ENCODE results near the gene ZNF23.
"Not testable (repeated sequence)": the region's sequence is repeated elsewhere in the genome, so short reads cannot be mapped to it uniquely, and the experiment has no call there.

The ZNF23 gene

GRCh38 chr16:71461686-71462648 is at the start of gene ZNF23:
Gene ZNF23, minus strand, starts transcription at chr16:71462247. Its CDS starts 5,451 bp downstream, at chr16:71456796.
- ATAC-seq (replicated peaks; ENCODE audit: extremely low read depth, poor library complexity, severe bottlenecking) (peak; percentile 94), DNase-seq (ENCODE audit: low spot score in 2 of 2) (peak; percentile 63 to 64)
- Mint-ChIP-seq H3K4me1 (peaks cover 28% of the 10 kb centered on the region), H3K27me3 (no peaks in the 10 kb centered on the region), H3K4me3 (peak within 1 kb of the TSS; percentile 98), H3K9me3 (no peaks in the 10 kb centered on the region), H3K27ac (ENCODE audit: low read depth) (peak within 1 kb of the TSS; percentile 97), H3K36me3 (ENCODE audit: insufficient read depth) (peaks cover 10% of the 10 kb centered on the region)

- no peaks in the 10 kb centered on the region for H3K36me3 Mint-ChIP-seq (ENCODE audit: insufficient read depth)
These were observed 45.0 kb upstream of the ZNF23 start for GRCh38 chr16:71507061-71507460.

GRCh38 chr16:71504901-71505300 is 42.9 kb upstream of the ZNF23 start:
- no peaks in the 10 kb centered on the region for H3K9me3 Mint-ChIP-seq
- H3K27me3 Mint-ChIP-seq: peaks cover 18% of the 10 kb centered on the region
- no peaks in the 10 kb centered on the region for H3K36me3 Mint-ChIP-seq (ENCODE audit: insufficient read depth)
- H3K4me1 Mint-ChIP-seq: no peaks in the 10 kb centered on the region
- no peak for DNase-seq (ENCODE audit: low spot score in 2 of 2)
- ATAC-seq (replicated peaks; ENCODE audit: extremely low read depth, poor library complexity, severe bottlenecking): no peak
- no peak overlapping the region for H3K4me3 Mint-ChIP-seq
- no peak overlapping the region for H3K27ac Mint-ChIP-seq (ENCODE audit: low read depth)

More at GRCh38 chr16:71507061-71507460, 45.0 kb upstream of the ZNF23 start:
- H3K4me3 Mint-ChIP-seq: no peak overlapping the region
- no peak for DNase-seq (ENCODE audit: low spot score in 2 of 2)
- peaks cover 29% of the 10 kb centered on the region for H3K27me3 Mint-ChIP-seq
- no peaks in the 10 kb centered on the region for H3K9me3 Mint-ChIP-seq
- no peak overlapping the region for H3K27ac Mint-ChIP-seq (ENCODE audit: low read depth)
- H3K4me1 Mint-ChIP-seq: no peaks in the 10 kb centered on the region
- no peak for ATAC-seq (replicated peaks; ENCODE audit: extremely low read depth, poor library complexity, severe bottlenecking)

- not testable (repeated sequence) for H3K27ac Mint-ChIP-seq (ENCODE audit: low read depth); H3K9me3 Mint-ChIP-seq; H3K36me3 Mint-ChIP-seq (ENCODE audit: insufficient read depth); DNase-seq (ENCODE audit: low spot score in 2 of 2); ATAC-seq (replicated peaks; ENCODE audit: extremely low read depth, poor library complexity, severe bottlenecking); H3K4me3 Mint-ChIP-seq; H3K4me1 Mint-ChIP-seq
- H3K27me3 Mint-ChIP-seq: peaks cover 23% of the 10 kb centered on the region
These were observed 42.0 kb upstream of the ZNF23 start for GRCh38 chr16:71504051-71504450.

- no peak for ATAC-seq (replicated peaks; ENCODE audit: extremely low read depth, poor library complexity, severe bottlenecking)
These were observed 39.5 kb upstream of the ZNF23 start for GRCh38 chr16:71501547-71501946.

GRCh38 chr16:71500964-71501363 is 38.9 kb upstream of the ZNF23 start:
- H3K9me3 Mint-ChIP-seq: no peaks in the 10 kb centered on the region

More at GRCh38 chr16:71501547-71501946, 39.5 kb upstream of the ZNF23 start:
- Mint-ChIP-seq H3K27ac (ENCODE audit: low read depth) (no peak overlapping the region), H3K9me3 (no peaks in the 10 kb centered on the region), H3K36me3 (ENCODE audit: insufficient read depth) (no peaks in the 10 kb centered on the region), H3K4me1 (no peaks in the 10 kb centered on the region), H3K4me3 (no peak overlapping the region), H3K27me3 (peaks cover 23% of the 10 kb centered on the region)
- DNase-seq (ENCODE audit: low spot score in 2 of 2): no peak

GRCh38 chr16:71499775-71500364 is 37.8 kb upstream of the ZNF23 start:
- ATAC-seq (replicated peaks; ENCODE audit: extremely low read depth, poor library complexity, severe bottlenecking): no peak

More at GRCh38 chr16:71500964-71501363, 38.9 kb upstream of the ZNF23 start:
- DNase-seq (ENCODE audit: low spot score in 2 of 2): no peak
- Mint-ChIP-seq H3K4me3 (no peak overlapping the region), H3K36me3 (ENCODE audit: insufficient read depth) (no peaks in the 10 kb centered on the region), H3K27me3 (peaks cover 23% of the 10 kb centered on the region), H3K27ac (ENCODE audit: low read depth) (no peak overlapping the region), H3K4me1 (no peaks in the 10 kb centered on the region)
- ATAC-seq (replicated peaks; ENCODE audit: extremely low read depth, poor library complexity, severe bottlenecking): no peak

GRCh38 chr16:71498031-71498430 is 36.0 kb upstream of the ZNF23 start:
- H3K9me3 Mint-ChIP-seq: no peaks in the 10 kb centered on the region
- H3K4me1 Mint-ChIP-seq: no peaks in the 10 kb centered on the region
- H3K27ac Mint-ChIP-seq (ENCODE audit: low read depth): no peak overlapping the region
- H3K4me3 Mint-ChIP-seq: no peak overlapping the region
- DNase-seq (ENCODE audit: low spot score in 2 of 2) (no peak), ATAC-seq (replicated peaks; ENCODE audit: extremely low read depth, poor library complexity, severe bottlenecking) (no peak)
- H3K36me3 Mint-ChIP-seq (ENCODE audit: insufficient read depth): no peaks in the 10 kb centered on the region
- peaks cover 13% of the 10 kb centered on the region for H3K27me3 Mint-ChIP-seq

More at GRCh38 chr16:71499775-71500364, 37.8 kb upstream of the ZNF23 start:
- Mint-ChIP-seq H3K9me3 (no peaks in the 10 kb centered on the region), H3K4me1 (no peaks in the 10 kb centered on the region), H3K27ac (ENCODE audit: low read depth) (no peak overlapping the region), H3K36me3 (ENCODE audit: insufficient read depth) (no peaks in the 10 kb centered on the region), H3K27me3 (peaks cover 23% of the 10 kb centered on the region), H3K4me3 (no peak overlapping the region)
- peak; percentile 26 to 38 for DNase-seq (ENCODE audit: low spot score in 2 of 2)

- no peak overlapping the region for H3K27ac Mint-ChIP-seq (ENCODE audit: low read depth)
- H3K4me3 Mint-ChIP-seq: no peak overlapping the region
- no peaks in the 10 kb centered on the region for H3K9me3 Mint-ChIP-seq
- H3K4me1 Mint-ChIP-seq: no peaks in the 10 kb centered on the region
- DNase-seq (ENCODE audit: low spot score in 2 of 2): no peak
- no peaks in the 10 kb centered on the region for H3K27me3 Mint-ChIP-seq
- no peak for ATAC-seq (replicated peaks; ENCODE audit: extremely low read depth, poor library complexity, severe bottlenecking)
- no peaks in the 10 kb centered on the region for H3K36me3 Mint-ChIP-seq (ENCODE audit: insufficient read depth)
These were observed 31.2 kb upstream of the ZNF23 start for GRCh38 chr16:71493213-71493612.

- Mint-ChIP-seq H3K36me3 (ENCODE audit: insufficient read depth) (no peaks in the 10 kb centered on the region), H3K4me3 (no peak overlapping the region), H3K9me3 (no peaks in the 10 kb centered on the region), H3K4me1 (no peaks in the 10 kb centered on the region), H3K27me3 (no peaks in the 10 kb centered on the region), H3K27ac (ENCODE audit: low read depth) (no peak overlapping the region)
- no peak for ATAC-seq (replicated peaks; ENCODE audit: extremely low read depth, poor library complexity, severe bottlenecking)
- DNase-seq (ENCODE audit: low spot score in 2 of 2): no peak
These were observed 30.7 kb upstream of the ZNF23 start for GRCh38 chr16:71492786-71493185.

GRCh38 chr16:71491054-71491453 is 29.0 kb upstream of the ZNF23 start:
- Mint-ChIP-seq H3K4me3 (no peak overlapping the region), H3K27me3 (no peaks in the 10 kb centered on the region), H3K9me3 (no peaks in the 10 kb centered on the region), H3K36me3 (ENCODE audit: insufficient read depth) (no peaks in the 10 kb centered on the region), H3K27ac (ENCODE audit: low read depth) (no peak overlapping the region), H3K4me1 (no peaks in the 10 kb centered on the region)
- DNase-seq (ENCODE audit: low spot score in 2 of 2) (no peak), ATAC-seq (replicated peaks; ENCODE audit: extremely low read depth, poor library complexity, severe bottlenecking) (no peak)

- DNase-seq (ENCODE audit: low spot score in 2 of 2): no peak
- no peaks in the 10 kb centered on the region for H3K4me1 Mint-ChIP-seq
- H3K4me3 Mint-ChIP-seq: no peak overlapping the region
- H3K27ac Mint-ChIP-seq (ENCODE audit: low read depth): no peak overlapping the region
- H3K9me3 Mint-ChIP-seq: no peaks in the 10 kb centered on the region
- H3K36me3 Mint-ChIP-seq (ENCODE audit: insufficient read depth): no peaks in the 10 kb centered on the region
- H3K27me3 Mint-ChIP-seq: no peaks in the 10 kb centered on the region
- no peak for ATAC-seq (replicated peaks; ENCODE audit: extremely low read depth, poor library complexity, severe bottlenecking)
These were observed 28.3 kb upstream of the ZNF23 start for GRCh38 chr16:71490361-71490760.

GRCh38 chr16:71489122-71489521 is 27.1 kb upstream of the ZNF23 start, which contains the start of gene ZNF19:
Gene ZNF19, minus strand, starts transcription at chr16:71489324. Its CDS starts 7,210 bp downstream, at chr16:71482114.
- Mint-ChIP-seq H3K27ac (ENCODE audit: low read depth) (no peak within 1 kb of the TSS), H3K27me3 (no peaks in the 10 kb centered on the region), H3K36me3 (ENCODE audit: insufficient read depth) (peaks cover 6% of the 10 kb centered on the region), H3K9me3 (no peaks in the 10 kb centered on the region), H3K4me3 (no peak within 1 kb of the TSS), H3K4me1 (peaks cover 6% of the 10 kb centered on the region)
- DNase-seq (ENCODE audit: low spot score in 2 of 2) (no peak), ATAC-seq (replicated peaks; ENCODE audit: extremely low read depth, poor library complexity, severe bottlenecking) (no peak)

Data from central memory CD8-positive, alpha-beta T cell (primary cell).